Ovary (tissue), 3 donors: ENCODE data around the gene PPP1CA.
"Not testable (repeated sequence)": the region's sequence is repeated elsewhere in the genome, so short reads cannot be mapped to it uniquely, and the experiment has no call there.

Experiments
- POLR2A ChIP-seq: fragments of 450-650 bp; IDR thresholded peaks from one replicate; pipeline ENCODE4 v1.6.1; 2017; ENCODE audit warnings: antibody characterized with exemption, mild to moderate bottlenecking, moderate library complexity
- TF ChIP-seq, protein P1 (sequence below), 3 donors: fragments of 450-650 bp in 2 of 3; fragments of 200-600 bp in 1 of 3; IDR thresholded peaks; one replicate each; pipeline versions ENCODE4 v1.5.1 to v1.8.0; 2016 to 2022; ENCODE audit warnings: antibody characterized with exemption in 3 of 3, mild to moderate bottlenecking in 1 of 3
- donor health status: DM: no; HTN: no; CAD: no.

- not testable (repeated sequence) for TF ChIP-seq POLR2A
- TF ChIP-seq, protein P1, sequence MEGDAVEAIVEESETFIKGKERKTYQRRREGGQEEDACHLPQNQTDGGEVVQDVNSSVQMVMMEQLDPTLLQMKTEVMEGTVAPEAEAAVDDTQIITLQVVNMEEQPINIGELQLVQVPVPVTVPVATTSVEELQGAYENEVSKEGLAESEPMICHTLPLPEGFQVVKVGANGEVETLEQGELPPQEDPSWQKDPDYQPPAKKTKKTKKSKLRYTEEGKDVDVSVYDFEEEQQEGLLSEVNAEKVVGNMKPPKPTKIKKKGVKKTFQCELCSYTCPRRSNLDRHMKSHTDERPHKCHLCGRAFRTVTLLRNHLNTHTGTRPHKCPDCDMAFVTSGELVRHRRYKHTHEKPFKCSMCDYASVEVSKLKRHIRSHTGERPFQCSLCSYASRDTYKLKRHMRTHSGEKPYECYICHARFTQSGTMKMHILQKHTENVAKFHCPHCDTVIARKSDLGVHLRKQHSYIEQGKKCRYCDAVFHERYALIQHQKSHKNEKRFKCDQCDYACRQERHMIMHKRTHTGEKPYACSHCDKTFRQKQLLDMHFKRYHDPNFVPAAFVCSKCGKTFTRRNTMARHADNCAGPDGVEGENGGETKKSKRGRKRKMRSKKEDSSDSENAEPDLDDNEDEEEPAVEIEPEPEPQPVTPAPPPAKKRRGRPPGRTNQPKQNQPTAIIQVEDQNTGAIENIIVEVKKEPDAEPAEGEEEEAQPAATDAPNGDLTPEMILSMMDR (IDR thresholded peaks at IDR 0.05), result not testable (repeated sequence)
These were observed 1.4 kb upstream of the PPP1CA start for GRCh38 chr11:67403085-67403484.
